AG08396 (cell line): Measurements from ENCODE around the gene ADPRHL1.
"Not testable (repeated sequence)": the region's sequence is repeated elsewhere in the genome, so short reads cannot be mapped to it uniquely, and the experiment has no call there.

Experiments used
- DNase-seq: peaks from one replicate; pipeline ENCODE4 v3.0.0; 2012; ENCODE audit warnings: low spot score, mixed read lengths

Gene ADPRHL1

DNA sequence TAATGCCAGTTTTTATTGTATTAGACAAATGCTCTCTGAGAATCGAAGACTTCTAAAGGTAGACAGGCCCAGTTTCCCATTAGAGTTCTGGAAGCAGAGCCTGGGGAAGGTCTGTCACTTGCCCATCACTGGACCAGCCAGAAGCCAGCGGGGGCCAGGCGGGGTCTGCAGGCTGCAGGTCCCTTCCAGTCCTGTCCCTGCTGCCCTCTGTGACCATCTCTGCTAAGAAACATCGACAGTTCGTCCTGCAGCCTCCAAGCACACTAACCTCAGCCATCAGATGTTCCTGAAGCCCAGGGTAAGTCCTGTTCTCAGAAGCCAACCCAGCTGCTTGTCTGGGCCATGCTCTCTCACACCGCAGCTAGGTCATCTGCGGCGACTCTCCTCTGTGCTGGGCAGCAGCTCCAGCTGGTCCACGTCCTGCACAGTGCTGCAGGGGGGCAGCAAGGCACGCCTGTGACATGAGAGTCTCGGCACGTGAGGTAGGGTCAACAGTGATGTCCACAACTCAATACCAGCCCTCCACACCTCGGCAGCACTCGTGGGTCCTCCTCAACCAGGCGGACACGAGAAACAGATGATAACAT, 2.9 kb upstream of the ADPRHL1 start:
- no peak for DNase-seq

DNA sequence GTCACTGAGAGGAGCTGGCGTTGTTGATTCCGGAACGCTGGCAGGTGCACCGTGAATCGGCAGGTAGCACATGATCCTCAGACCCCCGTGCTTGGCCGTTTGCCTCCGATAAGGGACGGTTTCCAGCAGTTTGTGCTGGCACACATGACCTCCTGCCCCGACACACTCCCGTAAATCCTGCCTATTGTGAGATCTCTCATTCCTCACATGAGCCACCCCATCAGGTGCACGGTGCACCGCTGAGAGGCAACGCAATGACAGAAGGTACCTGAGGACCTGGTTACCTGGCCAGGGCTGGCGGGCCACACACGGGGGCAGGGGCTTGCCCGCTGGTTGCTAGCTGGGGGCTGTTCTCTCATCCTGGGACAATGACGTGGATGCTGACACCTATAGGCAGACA, 2.1 kb upstream of the ADPRHL1 start:
- no peak for DNase-seq

DNA sequence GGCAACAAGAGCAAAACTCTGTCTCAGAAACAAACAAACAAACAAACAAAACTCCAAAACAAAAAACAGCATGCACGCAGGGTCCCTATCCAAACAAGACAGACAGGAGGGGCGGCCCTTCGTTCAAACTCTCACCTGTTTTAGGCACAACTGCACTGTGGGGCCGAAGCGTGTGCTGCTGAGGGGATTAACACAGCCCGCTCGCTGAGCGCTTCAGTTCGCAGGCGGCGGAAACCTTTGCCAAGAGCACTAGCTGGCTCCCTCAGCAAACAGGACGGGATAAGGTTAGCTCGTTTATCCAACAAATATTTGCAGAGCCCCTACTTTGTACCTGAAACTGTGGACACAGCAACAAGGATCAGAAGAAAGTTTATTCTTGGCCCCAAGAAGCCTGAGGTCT, 1.6 kb upstream of the ADPRHL1 start:
- DNase-seq: no peak

DNA sequence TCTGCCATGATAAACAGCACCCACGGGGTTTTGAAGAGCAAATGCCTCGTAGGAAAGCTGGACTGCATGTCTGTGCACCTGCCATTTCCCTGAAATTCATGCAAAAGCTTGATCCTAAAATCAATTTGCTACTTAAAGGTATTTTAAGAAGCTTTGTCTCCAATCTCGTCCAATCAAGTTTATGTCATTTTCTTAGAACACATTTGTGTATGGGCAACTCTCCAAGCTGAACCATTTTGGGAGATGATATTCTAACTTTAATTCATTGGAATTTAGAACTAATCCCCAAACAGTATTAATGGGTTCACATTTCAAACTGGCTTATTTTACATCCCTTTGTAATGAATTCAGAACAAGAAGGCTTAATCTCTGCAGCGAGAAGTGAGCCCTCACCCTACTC, 822 bp downstream of the ADPRHL1 start:
- DNase-seq: no peak

DNA sequence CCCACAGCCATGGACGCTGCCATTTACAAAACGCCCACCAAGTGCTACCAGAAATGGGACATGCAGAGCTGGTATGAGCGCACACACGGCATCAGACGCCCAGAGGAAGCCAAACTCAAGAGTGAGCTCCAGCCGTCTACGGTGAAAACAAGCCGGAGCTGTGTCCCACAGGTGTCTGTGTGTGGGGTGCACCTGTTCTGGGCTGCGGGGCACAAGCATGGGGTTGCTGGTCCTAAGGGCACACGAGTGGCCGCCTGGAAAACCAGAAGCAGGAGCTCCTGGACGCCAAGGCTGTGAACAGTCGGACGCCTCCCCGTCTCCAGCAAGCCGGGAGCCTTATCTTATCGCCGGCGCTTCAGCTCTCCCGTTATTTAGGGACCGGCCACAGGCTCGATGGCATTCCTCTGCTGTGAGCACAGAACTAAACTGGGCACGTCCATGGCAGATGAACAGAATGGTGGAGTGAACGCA, 1.3 kb downstream of the ADPRHL1 start:
- DNase-seq: no peak

DNA sequence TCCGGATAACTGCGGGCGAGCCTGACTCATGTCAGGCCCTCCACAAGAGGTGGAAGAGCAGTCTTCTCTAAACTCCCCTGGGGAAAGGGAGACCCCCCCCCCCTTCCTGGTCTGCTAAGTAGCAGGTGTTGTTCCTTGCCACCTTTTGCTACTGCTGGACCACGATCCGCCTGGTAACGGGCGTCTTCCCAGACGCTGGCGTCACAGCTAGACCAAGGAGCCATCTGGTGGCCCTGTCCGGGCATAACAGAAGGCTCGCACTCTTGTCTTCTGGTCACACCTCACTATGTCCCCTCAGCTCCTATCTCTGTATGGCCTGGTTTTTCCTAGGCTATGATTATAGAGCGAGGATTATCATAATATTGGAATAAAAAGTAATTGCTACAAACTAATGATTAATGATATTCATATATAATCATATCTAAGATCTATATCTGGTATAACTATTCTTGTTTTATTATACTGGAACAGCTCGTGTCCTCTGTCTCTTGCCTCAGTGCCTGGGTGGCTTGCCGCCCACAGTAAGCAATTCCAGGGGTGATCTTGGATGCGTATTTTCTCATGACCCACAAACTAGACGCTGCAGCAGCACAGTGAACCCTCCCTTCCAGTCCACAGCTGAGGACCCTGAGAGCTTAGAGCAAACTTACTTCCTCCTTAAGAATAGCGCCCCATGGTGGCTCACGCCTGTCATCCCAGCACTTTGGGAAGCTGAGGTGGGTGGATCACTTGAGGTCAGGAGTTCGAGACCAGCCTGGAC, 2.2 kb downstream of the ADPRHL1 start:
- DNase-seq: not testable (repeated sequence)

DNA sequence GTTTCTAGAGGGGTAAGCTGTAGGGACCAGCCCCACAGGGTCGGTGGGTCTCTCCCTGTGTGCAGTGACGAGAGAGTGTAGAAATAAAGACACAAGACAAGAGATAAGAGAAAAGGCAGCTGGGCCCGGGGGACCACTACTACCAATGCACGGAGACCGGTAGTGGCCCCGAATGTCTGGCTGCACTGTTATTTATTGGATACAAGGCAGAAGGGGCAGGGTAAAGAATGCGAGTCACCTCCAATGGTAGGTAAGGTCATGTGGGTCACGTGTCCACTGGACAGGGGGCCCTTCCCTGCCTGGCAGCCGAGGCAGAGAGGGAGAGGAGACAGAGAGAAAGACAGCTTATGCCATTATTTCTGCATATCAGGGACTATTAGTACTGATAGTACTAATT, 2.9 kb downstream of the ADPRHL1 start:
- not testable (repeated sequence) for DNase-seq

DNA sequence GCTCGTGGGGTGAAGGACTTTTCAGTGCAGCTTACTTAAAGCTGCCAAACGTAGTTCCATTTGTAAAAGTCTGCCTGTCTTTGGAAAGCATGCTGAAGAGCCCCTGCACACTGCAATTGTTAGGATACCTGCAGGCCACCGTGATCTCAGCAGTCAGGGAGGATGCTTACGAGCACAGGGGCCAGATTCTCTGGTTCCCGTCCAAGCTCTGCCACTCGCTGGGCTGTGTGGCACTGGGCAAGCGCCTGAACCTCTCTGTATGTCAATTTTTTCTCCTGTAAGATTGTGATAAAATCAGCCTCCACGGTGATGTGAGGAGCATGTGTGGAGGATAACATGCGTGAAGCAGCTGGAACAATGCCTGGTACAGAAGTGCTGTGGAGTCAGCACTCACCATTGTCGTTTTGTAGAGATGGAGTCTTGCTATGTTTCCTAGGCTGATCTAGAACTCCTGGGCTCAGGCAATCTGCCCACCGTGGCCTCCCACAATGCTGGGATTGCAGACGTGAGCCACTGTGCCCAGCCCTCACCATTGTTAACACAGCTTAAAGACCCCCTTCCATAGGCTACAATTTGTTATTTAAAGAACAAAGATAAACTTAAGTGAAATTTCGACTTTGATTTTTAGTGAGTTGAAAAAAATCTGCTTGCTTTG, 3.5 kb downstream of the ADPRHL1 start:
- no peak for DNase-seq

DNA sequence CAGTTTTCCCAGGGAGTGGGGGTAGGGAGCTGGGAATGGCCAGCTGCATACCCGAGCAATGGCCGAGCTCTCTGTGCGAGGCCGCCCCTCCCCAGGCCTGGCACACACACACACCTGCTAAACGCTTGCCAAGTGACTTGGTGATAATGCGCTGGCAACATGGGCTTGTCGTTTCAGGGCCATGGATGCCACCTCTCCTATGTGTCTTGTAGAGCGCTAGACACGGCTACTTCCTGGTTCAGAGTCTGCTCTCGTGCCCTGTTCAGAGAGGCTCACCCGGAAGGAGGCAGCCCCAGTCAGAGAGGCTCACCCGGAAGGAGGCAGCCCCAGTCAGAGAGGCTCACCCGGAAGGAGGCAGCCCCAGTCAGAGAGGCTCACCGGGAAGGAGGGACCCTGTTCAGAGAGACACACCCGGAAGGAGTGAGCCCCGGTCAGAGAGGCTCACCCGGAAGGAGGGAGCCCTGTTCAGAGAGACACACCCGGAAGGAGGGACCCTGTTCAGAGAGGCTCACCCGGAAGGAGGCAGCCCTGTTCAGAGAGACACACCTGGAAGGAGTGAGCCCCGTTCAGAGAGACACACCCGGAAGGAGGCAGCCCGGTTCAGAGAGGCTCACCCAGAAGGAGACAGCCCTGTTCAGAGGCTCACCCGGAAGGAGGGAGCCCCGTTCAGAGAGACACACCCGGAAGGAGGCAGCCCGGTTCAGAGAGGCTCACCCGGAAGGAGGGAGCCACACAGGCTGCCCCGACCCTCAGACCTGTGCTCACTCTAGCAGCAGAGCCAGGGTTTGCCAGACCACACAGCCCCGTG, 4.2 kb downstream of the ADPRHL1 start:
- DNase-seq: no peak

DNA sequence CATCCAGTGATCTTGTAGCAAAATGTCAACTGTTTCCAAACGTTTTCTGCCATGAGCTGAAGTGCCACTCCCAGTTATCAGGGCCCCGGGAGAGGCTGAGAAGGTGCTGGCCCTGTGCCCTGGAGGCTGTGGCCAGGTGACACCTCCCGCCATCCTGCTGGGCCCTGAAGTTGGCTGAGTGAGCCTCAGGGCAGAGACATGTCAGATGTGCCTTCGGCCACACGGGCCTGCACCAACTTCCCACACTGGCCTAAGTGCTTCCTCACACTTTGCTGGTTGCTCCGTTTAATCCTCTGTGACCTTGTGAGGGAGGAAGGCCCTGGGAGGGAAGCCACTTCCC, 4.8 kb downstream of the ADPRHL1 start:
- no peak for DNase-seq

DNA sequence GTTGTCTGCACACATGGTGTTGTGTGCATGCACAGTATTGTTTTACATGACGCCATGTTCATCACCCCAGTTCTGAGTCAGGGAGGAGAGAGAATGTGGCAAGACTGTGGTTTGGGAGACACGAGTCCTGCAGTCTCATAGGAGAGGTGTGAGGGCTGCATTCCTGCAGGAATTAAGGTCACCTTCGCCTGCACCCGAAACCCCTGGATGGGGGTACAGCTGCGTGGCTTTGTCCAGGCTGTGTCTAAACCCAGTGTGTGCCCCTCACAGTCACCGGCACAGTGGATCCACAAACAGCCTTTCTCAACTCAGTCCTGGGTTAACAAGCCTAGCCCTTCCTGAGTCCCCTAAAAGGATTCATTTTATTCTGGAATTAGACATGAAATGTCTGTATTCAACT, 5.7 kb downstream of the ADPRHL1 start:
- DNase-seq: no peak

DNA sequence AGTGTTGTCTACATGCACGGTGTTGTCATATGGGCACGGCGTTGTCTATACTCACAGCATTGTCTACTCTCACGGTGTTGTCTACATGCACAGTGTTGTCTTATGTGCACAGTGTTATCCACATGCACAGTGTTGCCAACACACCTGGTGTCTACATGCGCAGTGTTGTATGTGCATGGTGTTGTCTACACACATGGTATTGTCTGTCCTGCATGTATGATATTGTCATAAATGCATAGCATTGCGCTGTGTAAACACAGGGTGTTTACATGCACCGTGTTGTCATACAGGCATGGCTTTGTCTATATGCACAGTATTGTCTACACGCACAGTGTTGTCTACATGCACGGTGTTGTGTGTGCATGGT, 6.8 kb downstream of the ADPRHL1 start:
- no peak for DNase-seq

DNA sequence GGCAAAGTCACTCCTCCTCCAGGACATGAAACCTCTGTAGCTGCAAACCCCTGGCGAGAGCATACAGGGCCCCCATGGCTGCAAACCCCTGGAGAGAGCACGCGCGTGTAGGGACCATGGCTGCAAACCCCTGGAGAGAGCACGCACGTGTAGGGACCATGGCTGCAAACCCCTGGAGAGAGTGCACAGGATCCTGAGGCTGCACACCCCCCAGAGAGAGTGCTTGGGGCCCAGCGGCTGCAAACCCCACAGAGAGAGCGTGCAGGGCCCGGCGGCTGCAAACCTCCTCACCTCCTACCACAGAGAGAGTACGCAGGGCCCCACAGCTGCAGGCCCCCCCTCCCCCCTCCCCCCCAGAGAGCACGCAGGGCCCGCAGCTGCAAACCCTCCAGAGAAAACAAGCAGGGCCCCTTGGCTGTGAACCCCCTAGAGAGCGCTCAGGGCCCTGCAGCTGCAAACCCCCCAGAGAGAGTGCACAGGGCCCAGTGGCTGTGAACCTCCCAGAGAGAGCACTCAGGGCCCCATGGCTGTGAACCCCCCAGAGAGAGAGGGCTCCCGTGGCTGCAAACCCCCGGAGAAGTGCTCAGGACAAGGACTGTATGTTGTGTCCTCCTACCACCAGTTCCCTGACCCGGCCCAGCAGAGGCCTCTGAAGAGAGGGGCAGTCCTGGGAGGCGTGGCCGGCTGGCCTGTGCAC, 7.3 kb downstream of the ADPRHL1 start:
- no peak for DNase-seq

DNA sequence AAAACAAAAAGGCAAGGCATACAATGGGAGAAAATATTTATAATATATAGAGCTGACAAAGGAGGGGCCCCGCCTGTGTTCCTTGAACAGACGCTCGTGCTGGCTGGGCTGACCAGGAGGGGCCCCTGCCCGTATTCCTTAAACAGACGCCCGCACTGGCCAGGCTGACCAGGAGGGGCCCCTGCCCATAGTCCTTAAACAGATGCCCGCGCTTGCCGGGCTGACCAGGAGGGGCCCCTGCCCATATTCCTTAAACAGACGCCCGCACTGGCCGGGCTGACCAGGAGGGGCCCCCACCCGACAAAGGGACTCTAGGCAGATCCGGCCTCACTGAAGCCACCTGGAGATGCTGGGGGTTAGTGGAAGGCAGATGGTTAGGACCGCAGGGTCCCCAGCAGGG, 9.3 kb downstream of the ADPRHL1 start:
- DNase-seq: no peak

DNA sequence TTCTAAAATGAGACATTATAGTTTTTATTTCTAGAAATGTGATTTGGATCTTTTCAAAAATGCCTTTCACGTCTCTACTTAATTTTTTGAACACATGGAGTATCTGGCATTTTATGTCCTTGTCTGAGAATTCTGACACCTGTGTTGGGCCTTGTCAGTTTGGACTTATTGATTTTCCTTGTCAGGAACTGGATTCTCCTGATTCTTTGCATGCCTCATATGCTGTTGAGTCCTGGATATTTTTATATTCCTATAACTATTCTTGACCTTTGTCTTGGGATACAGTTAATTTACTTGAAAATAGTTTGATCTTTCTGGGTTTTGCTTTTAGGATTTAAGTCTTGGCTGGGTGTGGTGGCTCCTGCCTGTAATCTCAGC, 10.3 kb downstream of the ADPRHL1 start:
- DNase-seq: no peak

DNA sequence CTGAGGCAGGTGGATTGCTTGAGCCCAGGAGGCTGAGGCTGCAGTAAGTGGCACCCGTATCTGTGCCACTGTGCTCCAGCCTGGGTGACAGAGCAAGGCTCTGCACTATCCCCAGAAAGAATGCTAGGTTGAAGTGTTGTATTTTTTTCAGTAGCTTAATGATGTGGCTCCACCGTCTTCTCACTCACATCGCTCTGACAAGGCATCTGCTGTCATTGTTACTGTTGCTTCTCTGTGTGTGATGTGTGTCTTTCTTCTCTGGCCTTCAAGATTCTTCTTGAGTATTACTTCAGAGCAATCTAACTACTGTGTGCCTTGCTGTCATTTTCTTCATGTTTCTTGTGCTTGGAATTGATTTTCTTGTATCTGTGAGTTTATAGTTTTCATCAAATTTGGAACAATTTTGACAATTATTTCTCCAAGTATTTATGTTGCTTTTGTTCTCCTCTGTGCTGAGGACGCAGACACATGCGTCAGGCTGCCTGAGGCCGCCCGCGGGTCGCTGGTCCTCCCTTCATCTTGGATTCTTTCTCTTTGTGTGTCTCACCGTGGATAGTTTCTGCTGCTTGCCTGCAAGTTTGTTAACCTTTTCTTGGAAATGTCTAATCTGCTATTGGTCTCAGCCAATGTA, 10.8 kb downstream of the ADPRHL1 start:
- no peak for DNase-seq

DNA sequence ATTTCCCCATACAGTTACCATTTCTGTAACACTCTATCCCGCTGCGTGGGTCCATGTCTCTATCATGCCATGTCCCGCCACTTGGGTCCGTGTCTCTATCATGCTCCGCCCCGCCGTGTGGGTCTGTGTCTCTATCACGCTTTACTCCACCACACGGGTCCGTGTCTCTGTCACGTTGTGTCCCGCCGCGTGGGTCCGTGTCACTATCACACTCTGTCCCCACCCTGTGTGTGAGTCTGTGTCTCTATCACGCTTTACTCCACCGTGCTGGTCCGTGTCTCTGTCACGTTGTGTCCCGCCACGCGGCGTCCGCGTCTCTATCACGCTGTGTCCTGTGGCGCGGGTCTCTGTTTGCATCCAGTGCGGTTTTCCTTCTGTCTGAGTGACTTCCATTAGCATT, 11.6 kb downstream of the ADPRHL1 start:
- no peak for DNase-seq

DNA sequence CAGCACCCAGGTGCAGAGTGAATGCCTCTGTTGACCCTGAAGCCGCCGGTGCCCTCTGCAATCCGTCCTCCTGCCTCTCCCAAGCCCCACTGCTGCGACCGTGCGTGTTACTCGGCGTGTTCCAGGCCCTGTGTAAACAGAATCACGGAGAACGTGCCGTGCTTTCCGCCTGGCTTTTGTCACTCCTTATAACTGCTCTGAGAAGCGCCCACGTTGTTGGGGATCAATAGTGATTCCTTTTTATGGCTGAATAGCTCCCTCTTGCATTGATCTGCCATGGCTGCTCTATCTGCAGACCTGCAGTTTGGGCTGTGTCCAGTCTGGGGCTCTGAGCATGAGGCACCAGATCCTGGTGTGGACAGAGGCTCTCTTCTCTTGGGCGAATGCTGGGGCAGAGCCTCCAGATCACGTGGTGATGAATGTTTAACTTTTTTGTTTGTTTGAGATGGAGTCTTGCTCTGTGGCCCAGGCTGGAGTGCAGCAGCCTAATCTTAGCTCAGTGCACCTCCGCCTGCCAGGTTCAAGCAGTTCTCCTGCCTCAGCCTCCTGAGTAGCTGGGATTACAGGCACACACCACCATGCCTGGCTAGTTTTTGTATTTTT, 15.8 kb downstream of the ADPRHL1 start:
- DNase-seq: peak; percentile 54

DNA sequence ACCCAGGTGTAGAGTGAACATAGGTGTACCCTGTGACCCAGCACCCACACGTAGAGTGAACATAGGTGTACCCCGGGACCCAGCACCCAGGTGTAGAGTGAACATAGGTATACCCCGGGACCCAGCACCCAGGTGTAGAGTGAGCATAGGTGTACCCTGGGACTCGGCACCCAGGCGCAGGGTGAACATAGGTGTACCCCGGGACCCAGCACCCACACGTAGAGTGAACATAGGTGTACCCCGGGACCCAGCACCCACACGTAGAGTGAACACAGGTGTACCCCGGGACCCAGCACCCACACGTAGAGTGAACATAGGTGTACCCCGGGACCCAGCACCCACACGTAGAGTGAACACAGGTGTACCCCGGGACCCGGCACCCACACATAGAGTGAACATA, 16.4 kb downstream of the ADPRHL1 start:
- not testable (repeated sequence) for DNase-seq

DNA sequence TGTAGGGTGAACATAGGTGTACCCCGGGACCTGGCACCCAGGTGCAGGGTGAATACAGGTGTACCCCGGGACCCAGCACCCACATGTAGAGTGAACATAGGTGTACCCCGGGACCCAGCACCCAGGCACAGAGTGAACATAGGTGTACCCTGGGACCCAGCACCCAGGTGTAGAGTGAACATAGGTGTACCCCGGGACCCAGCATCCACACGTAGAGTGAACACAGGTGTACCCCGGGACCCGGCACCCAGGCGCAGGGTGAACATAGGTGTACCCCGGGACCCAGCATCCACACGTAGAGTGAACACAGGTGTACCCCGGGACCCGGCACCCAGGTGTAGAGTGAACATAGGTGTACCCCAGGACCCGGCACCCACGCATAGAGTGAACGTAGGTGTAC, 17.4 kb downstream of the ADPRHL1 start:
- not testable (repeated sequence) for DNase-seq

DNA sequence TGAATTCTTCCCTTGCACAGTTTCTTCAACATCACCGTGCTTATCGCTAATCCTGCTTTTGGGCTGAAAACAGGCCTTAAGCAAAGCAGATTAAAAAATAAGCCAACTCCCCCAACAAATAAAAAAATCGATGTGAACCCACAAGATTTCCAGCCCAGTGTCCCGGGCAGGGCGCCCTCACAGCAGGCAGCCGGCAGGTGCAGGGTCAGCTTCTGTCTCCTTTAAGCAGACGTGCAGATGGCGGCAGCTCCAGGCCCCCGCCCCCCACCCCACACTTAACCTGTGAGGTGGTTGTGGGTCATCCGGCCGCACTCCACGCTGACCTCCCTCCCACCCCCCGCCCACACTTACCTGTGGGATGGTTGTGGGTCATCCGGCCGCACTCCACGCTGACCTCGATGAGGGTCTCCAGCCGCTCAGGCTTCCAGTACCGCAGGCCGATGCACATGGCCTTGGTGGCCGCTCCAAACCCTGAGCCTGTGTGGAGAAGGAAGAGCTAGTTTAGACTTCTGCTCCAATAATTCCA, 19.8 kb downstream of the ADPRHL1 start:
- no peak for DNase-seq
